K562 treated with DMSO at 1 percent for 4 hours (cell line): ENCODE measurements around the gene ITGA2. TPM values are rescaled to one million over a fixed set of nuclear protein-coding genes. Genes with fewer than 3 reads are reported as not detected.

Experiments
- total RNA-seq: library from RNA; unstranded; fragments of 300-600 nt; gene quantifications from 2 replicates; pipeline ENCODE4 v1.2.3, GENCODE V29; 2022; ENCODE audit not compliant: insufficient read depth

The ITGA2 gene
- total RNA-seq: not detected in 2 replicates

DNA sequence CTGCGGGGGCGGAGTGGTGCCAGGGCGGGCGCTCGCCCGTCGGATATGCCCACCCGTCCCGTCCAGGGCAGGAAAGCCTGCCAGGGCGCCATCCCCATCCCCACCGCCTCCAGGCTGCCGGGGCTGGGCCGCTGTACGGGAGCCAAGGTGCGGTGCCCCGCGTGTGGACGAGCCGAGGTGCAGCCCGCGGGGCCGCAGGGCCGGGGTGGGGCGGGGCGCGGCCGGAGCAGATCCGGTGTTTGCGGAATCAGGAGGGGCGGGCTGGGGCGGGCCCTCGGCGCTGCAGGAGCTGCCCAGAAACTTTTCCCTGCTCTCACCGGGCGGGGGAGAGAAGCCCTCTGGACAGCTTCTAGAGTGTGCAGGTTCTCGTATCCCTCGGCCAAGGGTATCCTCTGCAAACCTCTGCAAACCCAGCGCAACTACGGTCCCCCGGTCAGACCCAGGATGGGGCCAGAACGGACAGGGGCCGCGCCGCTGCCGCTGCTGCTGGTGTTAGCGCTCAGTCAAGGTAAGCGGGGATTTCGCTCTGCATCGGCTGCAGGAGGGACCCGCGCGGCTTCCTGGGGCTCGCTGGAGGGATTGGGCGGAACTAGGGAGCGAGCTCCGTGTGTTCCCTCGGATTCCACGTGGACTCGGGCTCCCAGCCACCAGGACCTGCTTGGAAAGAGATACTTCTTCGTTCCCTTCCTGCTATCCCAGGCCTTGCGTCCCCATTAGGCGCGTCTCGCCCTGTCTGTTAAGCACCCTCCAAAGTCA lies at the start of gene ITGA2:
TSS of gene ITGA2 (plus strand) at position 328 of the 756 bp plus-strand sequence. CDS start at position 445, 117 bp downstream.

DNA sequence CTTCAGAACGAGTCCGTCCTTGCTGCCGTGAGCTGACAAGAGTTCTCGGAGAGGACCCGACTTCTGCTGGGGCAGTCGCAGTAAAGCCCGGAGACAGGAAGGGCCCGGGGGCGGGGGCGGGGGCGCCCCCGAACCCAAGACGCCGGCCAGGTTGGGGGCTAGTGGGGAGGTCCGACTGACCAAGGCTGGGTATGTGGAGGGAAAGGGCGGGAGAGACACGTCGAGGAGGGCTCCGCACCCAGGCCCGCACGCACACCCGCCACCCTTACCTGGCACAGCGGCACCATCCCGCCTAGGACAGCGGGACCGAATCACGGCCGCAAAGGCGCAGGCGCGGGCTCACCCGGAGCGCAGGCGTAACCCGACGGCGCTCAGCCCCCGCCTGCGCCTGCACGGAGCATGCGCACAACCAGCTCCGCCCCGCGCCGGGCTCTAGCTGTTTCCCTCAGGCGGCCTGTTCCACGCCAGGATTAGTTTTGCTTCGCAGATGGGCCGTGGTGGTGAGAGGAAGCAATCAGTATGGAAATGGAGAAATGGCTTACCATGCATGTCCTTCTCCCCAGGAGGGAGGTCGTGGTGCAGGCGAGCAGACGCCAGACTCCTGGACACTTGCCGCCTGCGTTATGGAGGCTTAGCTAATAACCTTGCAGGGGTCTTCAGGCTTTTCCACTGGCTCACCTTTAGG lies 120.4 kb downstream of the ITGA2 start, which contains the start of gene MOCS2:
TSS of gene MOCS2 (minus strand) at position 315 of the 685 bp plus-strand sequence. CDS start 2,583 bp downstream, outside the sequence.

Other genes with a start within 250 kb of the ITGA2 start
- gene ITGA1, start 201.4 kb upstream of the ITGA2 start, total RNA-seq: not detected in 2 replicates
- 7.3 and 9.3 TPM in 2 replicates for gene PELO, start 201.4 kb upstream of the ITGA2 start, total RNA-seq
- gene MOCS2, start 120.4 kb downstream of the ITGA2 start, total RNA-seq: 15.6 and 25.7 TPM in 2 replicates